HCT116 (cell line): ENCODE results near the gene BAG1. TPM values are rescaled to one million over a fixed set of nuclear protein-coding genes. Genes with fewer than 3 reads are reported as not detected.

Source experiments
- ATAC-seq: fragments of 200-7000 bp; cut with Tn5 transposase; 2 replicates; pipeline ENCODE4 v1.9.1; 2020; ENCODE audit warnings: mild to moderate bottlenecking, moderate library complexity
- BruUV-seq: library from RNA; stranded (reverse); fragments of 400-500 nt; replicated peaks from 2 replicates; lab custom pipeline; 2021; lab: Mats Ljungman, UMichigan
- CTCF ChIA-PET: fragments of 300-600 bp; sonication (Branson Sonifier 250); formaldehyde crosslinking; loops from one replicate; lab custom pipeline; 2021; ENCODE audit warnings: antibody characterized with exemption; lab: Charles Lee
- POLR2A ChIA-PET: fragments of 300-600, 350-600 bp; sonication (Branson Sonifier 250); formaldehyde crosslinking; loops from one replicate; lab custom pipeline; 2021; ENCODE audit warnings: antibody characterized with exemption; lab: Charles Lee
- RAD21 ChIA-PET, 2 experiments: fragments of 300-600 bp; sonication (Branson Sonifier 250); formaldehyde crosslinking; loops; one replicate each; lab custom pipeline; 2023; ENCODE audit warnings: low total read pairs in 2 of 2; ENCODE audit not compliant: uncharacterized antibody in 2 of 2, unreplicated experiment in 2 of 2, low non-redundant PET in 1 of 2; lab: Charles Lee
- DNase-seq: peaks from one replicate; pipeline ENCODE4 v3.0.0-alpha.2; 2010; ENCODE audit warnings: low read depth, low spot score
- H2AFZ ChIP-seq: fragments of 200-600 bp; shearing (Covaris generic), sonication (generic); 2 replicates; pipeline ENCODE4 v1.6.1; 2017; ENCODE audit warnings: low read depth, mixed run types, mixed read lengths, antibody characterized with exemption, low read length; ENCODE audit not compliant: poor library complexity, severe bottlenecking
- H3K27ac ChIP-seq: 2 replicates; pipeline ENCODE4 v1.5.1; 2012; ENCODE audit warnings: low read depth, low read length
- H3K27me3 ChIP-seq: fragments of 200-600 bp; sonication (generic); 2 replicates; pipeline ENCODE4 v1.6.1; 2016; ENCODE audit warnings: mixed run types, low read length, mixed read lengths; ENCODE audit not compliant: insufficient read depth
- H3K36me3 ChIP-seq, 2 experiments: fragments of 200-500 bp in 1 of 2; fragments of 200-600 bp in 1 of 2; sonication (Bioruptor generic) in 1 of 2; sonication (generic) in 1 of 2; 2 replicates each; pipeline versions ENCODE4 v1.5.1 to v1.6.1; 2014 to 2016; ENCODE audit warnings: low read length in 2 of 2, inconsistent platforms in 1 of 2, mixed read lengths in 1 of 2, mixed run types in 1 of 2; ENCODE audit not compliant: insufficient read depth in 2 of 2, control insufficient read depth in 1 of 2
- H3K4me1 ChIP-seq, 2 experiments: fragments of 200-600 bp in 1 of 2; sonication (generic) in 1 of 2; 2 replicates each; pipeline versions ENCODE4 v1.5.1 to v1.6.1; 2012 to 2017; ENCODE audit warnings: low read length in 2 of 2, inconsistent platforms in 1 of 2, mild to moderate bottlenecking in 1 of 2, mixed read lengths in 1 of 2, mixed run types in 1 of 2, moderate library complexity in 1 of 2; ENCODE audit not compliant: insufficient read depth in 2 of 2, control insufficient read depth in 1 of 2
- H3K4me2 ChIP-seq: fragments of 200-600 bp; sonication (generic); 2 replicates; pipeline ENCODE4 v1.6.1; 2017; ENCODE audit warnings: mixed run types, low read length, mixed read lengths
- H3K4me3 ChIP-seq, 2 experiments: fragments of 200-600 bp in 1 of 2; sonication (generic) in 1 of 2; replicated peaks in 1 of 2; 2 replicates each; pipeline ENCODE4 v1.5.1; 2011 to 2016; ENCODE audit warnings: low read length in 2 of 2, control low read depth in 1 of 2, low read depth in 1 of 2, mild to moderate bottlenecking in 1 of 2, mixed read lengths in 1 of 2, mixed run types in 1 of 2
- H3K79me2 ChIP-seq: fragments of 200-600 bp; sonication (generic); 2 replicates; pipeline ENCODE4 v1.6.1; 2017; ENCODE audit warnings: mild to moderate bottlenecking, mixed run types, low read length, moderate library complexity, mixed read lengths; ENCODE audit not compliant: insufficient read depth
- H3K9ac ChIP-seq: fragments of 200-600 bp; sonication (generic); 2 replicates; pipeline ENCODE4 v1.6.1; 2016; ENCODE audit warnings: low read length, mixed read lengths
- H3K9me2 ChIP-seq: fragments of 200-600 bp; sonication (generic), shearing (Covaris generic); 2 replicates; pipeline ENCODE4 v1.6.1; 2017; ENCODE audit warnings: mixed run types, mild to moderate bottlenecking, moderate library complexity; ENCODE audit not compliant: insufficient read depth
- H3K9me3 ChIP-seq, 2 experiments: fragments of 200-500 bp in 1 of 2; fragments of 200-600 bp in 1 of 2; sonication (Bioruptor generic) in 1 of 2; sonication (generic) in 1 of 2; 2 replicates each; pipeline ENCODE4 v1.6.1; 2014 to 2017; ENCODE audit warnings: low read length in 2 of 2, mixed read lengths in 2 of 2, inconsistent platforms in 1 of 2, low read depth in 1 of 2, mild to moderate bottlenecking in 1 of 2, mixed run types in 1 of 2, moderate library complexity in 1 of 2; ENCODE audit not compliant: control insufficient read depth in 1 of 2, insufficient read depth in 1 of 2
- H4K20me1 ChIP-seq: fragments of 200-600 bp; sonication (generic), shearing (Covaris generic); 2 replicates; pipeline ENCODE4 v1.6.1; 2017; ENCODE audit warnings: mixed run types, mild to moderate bottlenecking, moderate library complexity; ENCODE audit not compliant: insufficient read depth
- CEBPB ChIP-seq: IDR thresholded peaks from 2 replicates; pipeline ENCODE4 v1.6.1; 2012; ENCODE audit warnings: low read depth
- FOSL1 ChIP-seq: IDR thresholded peaks from 2 replicates; pipeline ENCODE4 v1.6.1; 2012; ENCODE audit warnings: low read depth
- SP1 ChIP-seq: IDR thresholded peaks from 2 replicates; pipeline ENCODE4 v1.6.1; 2012; ENCODE audit warnings: low read depth
- YY1 ChIP-seq: IDR thresholded peaks from 2 replicates; pipeline ENCODE4 v1.6.1; 2011; ENCODE audit warnings: low read length, low read depth, moderate library complexity, mild to moderate bottlenecking; ENCODE audit not compliant: insufficient replicate concordance; ENCODE audit errors: extremely low read depth
- intact Hi-C: fragments of 100-400 bp; cut with micrococcal nuclease; formaldehyde crosslinking; loops from 2 replicates; pipeline ENCODE4 v1.10.0; 2022
- total RNA-seq: library from RNA; stranded (reverse); gene quantifications from one replicate; pipeline ENCODE4 v1.2.1, GENCODE V29; 2021; ENCODE audit not compliant: unreplicated experiment
- TF ChIP-seq, protein P1 (sequence below), 3 experiments: fragments of 200-600 bp in 1 of 3; sonication (generic) in 1 of 3; IDR thresholded peaks in 2 of 3; conservative IDR thresholded peaks in 1 of 3; 2 replicates each; pipeline ENCODE4 v1.5.1; 2012 to 2017; ENCODE audit warnings: low read depth in 2 of 3, low read length in 2 of 3, antibody characterized with exemption in 1 of 3, borderline replicate concordance in 1 of 3, control low read depth in 1 of 3, mild to moderate bottlenecking in 1 of 3, mixed read lengths in 1 of 3, mixed run types in 1 of 3, moderate library complexity in 1 of 3; ENCODE audit not compliant: insufficient read depth in 1 of 3

The BAG1 gene
- total RNA-seq, 1 experiment from 2014 or later = 58.2 TPM

DNA sequence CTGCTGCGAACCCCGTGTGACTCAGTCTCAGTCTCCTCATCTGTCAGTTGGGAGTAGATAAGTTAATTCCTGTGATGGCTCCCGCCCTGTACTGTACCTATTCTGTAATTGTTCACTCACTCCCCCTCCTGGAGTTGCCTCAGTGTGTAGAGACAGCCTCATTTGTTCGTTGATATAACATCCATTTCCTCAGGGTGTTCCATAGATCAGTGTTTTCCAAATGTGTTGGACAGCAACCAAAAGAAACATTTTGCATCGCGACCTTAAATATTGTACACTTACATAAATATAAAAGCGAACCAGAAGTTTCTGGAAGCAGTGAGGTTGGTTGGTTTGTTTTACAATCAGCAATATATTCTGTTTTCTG is 26.5 kb upstream of the BAG1 start:
- no peaks in the 10 kb centered on the region for H3K9me2 ChIP-seq
- peaks cover 18 to 27% of the 10 kb centered on the region in 2 experiments; a peak in 2 of 4 replicates for H3K36me3 ChIP-seq
- peaks cover 57% of the 10 kb centered on the region for H3K79me2 ChIP-seq
- no TSS peak for BruUV-seq
- no peak for TF ChIP-seq SP1
- TF ChIP-seq, protein P1, sequence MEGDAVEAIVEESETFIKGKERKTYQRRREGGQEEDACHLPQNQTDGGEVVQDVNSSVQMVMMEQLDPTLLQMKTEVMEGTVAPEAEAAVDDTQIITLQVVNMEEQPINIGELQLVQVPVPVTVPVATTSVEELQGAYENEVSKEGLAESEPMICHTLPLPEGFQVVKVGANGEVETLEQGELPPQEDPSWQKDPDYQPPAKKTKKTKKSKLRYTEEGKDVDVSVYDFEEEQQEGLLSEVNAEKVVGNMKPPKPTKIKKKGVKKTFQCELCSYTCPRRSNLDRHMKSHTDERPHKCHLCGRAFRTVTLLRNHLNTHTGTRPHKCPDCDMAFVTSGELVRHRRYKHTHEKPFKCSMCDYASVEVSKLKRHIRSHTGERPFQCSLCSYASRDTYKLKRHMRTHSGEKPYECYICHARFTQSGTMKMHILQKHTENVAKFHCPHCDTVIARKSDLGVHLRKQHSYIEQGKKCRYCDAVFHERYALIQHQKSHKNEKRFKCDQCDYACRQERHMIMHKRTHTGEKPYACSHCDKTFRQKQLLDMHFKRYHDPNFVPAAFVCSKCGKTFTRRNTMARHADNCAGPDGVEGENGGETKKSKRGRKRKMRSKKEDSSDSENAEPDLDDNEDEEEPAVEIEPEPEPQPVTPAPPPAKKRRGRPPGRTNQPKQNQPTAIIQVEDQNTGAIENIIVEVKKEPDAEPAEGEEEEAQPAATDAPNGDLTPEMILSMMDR (IDR thresholded peaks at IDR 0.05 in 2 of 3, conservative IDR thresholded peaks at IDR 0.05 in 1 of 3; ENCODE audit: borderline replicate concordance in 1 of 3, insufficient read depth in 1 of 3, low read depth in 2 of 3, low read length in 2 of 3) = no peak
- TF ChIP-seq FOSL1 = no peak; the same call in 1 of the 2 replicates
- 0 out of 2 replicates have a peak, but pooled peaks have one; percentile 9 for TF ChIP-seq CEBPB
- no peak for TF ChIP-seq YY1
- H3K9ac ChIP-seq = peak overlapping the region; percentile 91
- no peak for ATAC-seq
- no peak for DNase-seq
- H3K27me3 ChIP-seq = no peaks in the 10 kb centered on the region
- H3K27ac ChIP-seq = peak overlapping the region; percentile 83
- no peaks in the 10 kb centered on the region for H4K20me1 ChIP-seq
- CTCF ChIA-PET = interaction anchor here (1.2 kb wide), 1 partner anchor 176 kb away, joined by 7 read pairs; no protein-coding TSS in a partner anchor
- peak overlapping the region; percentile 83 for H3K4me2 ChIP-seq
- peak overlapping the region; percentile 80 to 85 for H3K4me3 ChIP-seq
- intact Hi-C loops = loop anchor here (1.0 kb wide), 1 partner anchor 62 kb away; no protein-coding TSS in a partner anchor
- H3K9me3 ChIP-seq = no peaks in the 10 kb centered on the region
- POLR2A ChIA-PET = interaction anchor here (1.2 kb wide), 3 partner anchors 18 to 168 kb away, joined by 3 to 8 read pairs (median 6); no protein-coding TSS in a partner anchor
- H2AFZ ChIP-seq = no peak overlapping the region
- RAD21 ChIA-PET = no interaction called here
- H3K4me1 ChIP-seq = peaks cover 5 to 22% of the 10 kb centered on the region in 2 experiments; a peak in 2 of 4 replicates
